ENCODE measurements around the gene IL17C. TPM values are rescaled to one million over a fixed set of nuclear protein-coding genes. Genes with fewer than 3 reads are reported as not detected.

The IL17C gene
- total and polyA plus RNA-seq, 9 of the 15 experiments (the other 6 are each of a cell fraction or from before 2014, with no cell fraction given): not detected

- TF ChIP-seq TCF3 (CRISPR knock-in tag; IDR thresholded peaks at IDR 0.05) (no peak), ZBED1 (IDR thresholded peaks at IDR 0.05) (no peak), GMEB1 (CRISPR knock-in tag; IDR thresholded peaks at IDR 0.05) (no peak), HDAC1 (IDR thresholded peaks at IDR 0.05) (peak in 1 of 2 experiments; percentile 16; a peak in 2 of 4 replicates), CHD4 (IDR thresholded peaks at IDR 0.05; ENCODE audit: insufficient read depth, insufficient replicate concordance, low read depth, low read length, poor library complexity, severe bottlenecking) (no peak), ZNF830 (CRISPR knock-in tag; IDR thresholded peaks at IDR 0.05) (no peak), STAT6 (CRISPR knock-in tag; IDR thresholded peaks at IDR 0.05) (no peak), POLR2H (tag; IDR thresholded peaks at IDR 0.05; ENCODE audit: low read depth) (no peak), ZNF511 (CRISPR knock-in tag; IDR thresholded peaks at IDR 0.05) (no peak), POLR2AphosphoS5 (IDR thresholded peaks at IDR 0.05; ENCODE audit: control insufficient read depth, insufficient read depth, low read depth, low read length) (peak; percentile 45), NR2F6 (CRISPR knock-in tag; IDR thresholded peaks at IDR 0.05) (no peak), SRSF3 (IDR thresholded peaks at IDR 0.05; ENCODE audit: insufficient read depth, low read length) (no peak), NCOR1 (IDR thresholded peaks at IDR 0.05) (peak; percentile 53)
- TF ChIP-seq, protein P1, sequence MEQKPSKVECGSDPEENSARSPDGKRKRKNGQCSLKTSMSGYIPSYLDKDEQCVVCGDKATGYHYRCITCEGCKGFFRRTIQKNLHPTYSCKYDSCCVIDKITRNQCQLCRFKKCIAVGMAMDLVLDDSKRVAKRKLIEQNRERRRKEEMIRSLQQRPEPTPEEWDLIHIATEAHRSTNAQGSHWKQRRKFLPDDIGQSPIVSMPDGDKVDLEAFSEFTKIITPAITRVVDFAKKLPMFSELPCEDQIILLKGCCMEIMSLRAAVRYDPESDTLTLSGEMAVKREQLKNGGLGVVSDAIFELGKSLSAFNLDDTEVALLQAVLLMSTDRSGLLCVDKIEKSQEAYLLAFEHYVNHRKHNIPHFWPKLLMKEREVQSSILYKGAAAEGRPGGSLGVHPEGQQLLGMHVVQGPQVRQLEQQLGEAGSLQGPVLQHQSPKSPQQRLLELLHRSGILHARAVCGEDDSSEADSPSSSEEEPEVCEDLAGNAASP (IDR thresholded peaks at IDR 0.05): no peak
- TF ChIP-seq, protein P2, sequence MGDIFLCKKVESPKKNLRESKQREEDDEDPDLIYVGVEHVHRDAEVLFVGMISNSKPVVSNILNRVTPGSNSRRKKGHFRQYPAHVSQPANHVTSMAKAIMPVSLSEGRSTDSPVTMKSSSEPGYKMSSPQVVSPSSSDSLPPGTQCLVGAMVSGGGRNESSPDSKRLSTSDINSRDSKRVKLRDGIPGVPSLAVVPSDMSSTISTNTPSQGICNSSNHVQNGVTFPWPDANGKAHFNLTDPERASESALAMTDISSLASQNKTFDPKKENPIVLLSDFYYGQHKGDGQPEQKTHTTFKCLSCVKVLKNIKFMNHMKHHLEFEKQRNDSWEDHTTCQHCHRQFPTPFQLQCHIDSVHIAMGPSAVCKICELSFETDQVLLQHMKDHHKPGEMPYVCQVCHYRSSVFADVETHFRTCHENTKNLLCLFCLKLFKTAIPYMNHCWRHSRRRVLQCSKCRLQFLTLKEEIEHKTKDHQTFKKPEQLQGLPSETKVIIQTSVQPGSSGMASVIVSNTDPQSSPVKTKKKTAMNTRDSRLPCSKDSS (IDR thresholded peaks at IDR 0.05; ENCODE audit: low read depth, partially characterized antibody): no peak
- TF ChIP-seq, protein P3, sequence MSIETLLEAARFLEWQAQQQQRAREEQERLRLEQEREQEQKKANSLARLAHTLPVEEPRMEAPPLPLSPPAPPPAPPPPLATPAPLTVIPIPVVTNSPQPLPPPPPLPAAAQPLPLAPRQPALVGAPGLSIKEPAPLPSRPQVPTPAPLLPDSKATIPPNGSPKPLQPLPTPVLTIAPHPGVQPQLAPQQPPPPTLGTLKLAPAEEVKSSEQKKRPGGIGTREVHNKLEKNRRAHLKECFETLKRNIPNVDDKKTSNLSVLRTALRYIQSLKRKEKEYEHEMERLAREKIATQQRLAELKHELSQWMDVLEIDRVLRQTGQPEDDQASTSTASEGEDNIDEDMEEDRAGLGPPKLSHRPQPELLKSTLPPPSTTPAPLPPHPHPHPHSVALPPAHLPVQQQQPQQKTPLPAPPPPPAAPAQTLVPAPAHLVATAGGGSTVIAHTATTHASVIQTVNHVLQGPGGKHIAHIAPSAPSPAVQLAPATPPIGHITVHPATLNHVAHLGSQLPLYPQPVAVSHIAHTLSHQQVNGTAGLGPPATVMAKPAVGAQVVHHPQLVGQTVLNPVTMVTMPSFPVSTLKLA (conservative IDR thresholded peaks at IDR 0.05): peak; percentile 40 to 65; a peak in 3 of 4 replicates
- TF ChIP-seq, protein P4, sequence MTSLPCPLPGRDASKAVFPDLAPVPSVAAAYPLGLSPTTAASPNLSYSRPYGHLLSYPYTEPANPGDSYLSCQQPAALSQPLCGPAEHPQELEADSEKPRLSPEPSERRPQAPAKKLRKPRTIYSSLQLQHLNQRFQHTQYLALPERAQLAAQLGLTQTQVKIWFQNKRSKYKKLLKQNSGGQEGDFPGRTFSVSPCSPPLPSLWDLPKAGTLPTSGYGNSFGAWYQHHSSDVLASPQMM (CRISPR knock-in tag; IDR thresholded peaks at IDR 0.05): no peak
Measured at GRCh38 chr16:88651276-88651988, 13.1 kb downstream of the IL17C start (continued).

All from K562 (cell line).